ENCODE results near the gene POTEI. TPM values are rescaled to one million over a fixed set of nuclear protein-coding genes. Genes with fewer than 3 reads are reported as not detected.
"Not testable (repeated sequence)": the region's sequence is repeated elsewhere in the genome, so short reads cannot be mapped to it uniquely, and the experiment has no call there.

The POTEI gene
- total RNA-seq = not detected

DNA sequence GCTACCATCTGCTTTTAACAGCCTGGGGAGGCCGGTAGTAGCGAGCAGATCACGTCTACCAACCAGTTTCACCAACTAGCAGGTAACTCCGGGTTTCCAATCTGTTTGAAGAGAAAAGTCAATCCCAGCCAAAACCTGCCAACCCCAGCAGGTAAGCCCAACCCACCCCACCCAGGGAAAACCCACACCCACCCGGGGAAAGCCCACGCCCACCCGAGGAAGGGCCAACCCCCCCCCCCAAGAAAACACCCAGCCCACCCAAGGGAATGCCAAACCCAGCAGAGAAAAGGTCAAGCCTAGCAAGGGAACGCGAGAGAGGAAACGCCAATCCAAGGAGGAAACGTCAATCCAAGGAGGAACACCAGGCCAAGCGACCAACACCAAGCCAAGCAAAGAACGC is at the start of gene POTEI:
Gene POTEI, minus strand, starts transcription at position 101 of the 400 bp plus-strand sequence. Its CDS starts 93 bp downstream, at position 8.
- H3K9me3 Mint-ChIP-seq; DNase-seq; H3K36me3 Mint-ChIP-seq (ENCODE audit: low read depth); H3K27ac Mint-ChIP-seq; POLR2A ChIA-PET; H3K4me1 Mint-ChIP-seq; H3K4me3 Mint-ChIP-seq; H3K27me3 Mint-ChIP-seq; CTCF ChIA-PET: not testable (repeated sequence)

DNA sequence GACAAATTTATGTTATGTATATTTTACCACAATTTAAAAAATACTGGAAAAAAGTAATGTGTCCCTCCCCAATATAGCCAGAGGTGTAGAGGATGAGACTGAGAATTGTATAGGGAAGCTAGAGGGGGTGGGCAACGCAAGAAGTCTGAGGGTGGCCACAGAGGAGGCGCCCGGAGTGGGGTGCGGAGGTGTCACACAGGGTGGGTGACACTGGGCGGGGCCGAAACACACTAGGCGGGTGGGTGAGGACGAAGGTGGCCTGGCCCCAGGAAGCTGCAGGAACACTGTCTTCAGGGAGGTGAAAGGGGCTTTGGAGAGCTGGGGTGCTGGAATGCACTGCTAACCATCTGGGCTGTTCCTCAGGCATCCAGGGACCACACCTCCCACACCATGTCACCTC is 47.3 kb upstream of the POTEI start:
- H3K4me1 Mint-ChIP-seq; H3K36me3 Mint-ChIP-seq (ENCODE audit: low read depth); H3K4me3 Mint-ChIP-seq; H3K9me3 Mint-ChIP-seq; CTCF ChIA-PET; H3K27ac Mint-ChIP-seq; H3K27me3 Mint-ChIP-seq; POLR2A ChIA-PET; DNase-seq: not testable (repeated sequence)

DNA sequence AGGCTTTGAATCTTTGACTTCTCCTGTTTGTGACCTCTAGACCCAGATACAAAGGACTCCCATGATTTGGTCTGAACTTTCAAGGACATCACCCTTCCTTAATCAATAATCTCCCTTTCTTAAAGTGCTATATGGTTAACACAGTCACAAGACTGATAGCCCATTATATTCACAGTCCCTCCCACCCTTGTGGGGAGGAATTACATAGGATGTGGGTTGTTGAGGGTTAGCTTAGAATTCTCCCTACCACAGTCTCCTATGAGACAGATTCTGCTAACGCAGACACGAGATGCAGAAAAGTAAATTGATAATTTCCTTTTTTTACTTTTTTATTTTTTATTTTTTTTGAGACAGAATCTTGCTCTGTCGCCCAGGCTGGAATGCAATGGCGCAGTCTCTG is 45.0 kb upstream of the POTEI start:
- H3K4me1 Mint-ChIP-seq; CTCF ChIA-PET; POLR2A ChIA-PET; DNase-seq; H3K9me3 Mint-ChIP-seq; H3K27me3 Mint-ChIP-seq; H3K27ac Mint-ChIP-seq; H3K4me3 Mint-ChIP-seq; H3K36me3 Mint-ChIP-seq (ENCODE audit: low read depth): not testable (repeated sequence)

DNA sequence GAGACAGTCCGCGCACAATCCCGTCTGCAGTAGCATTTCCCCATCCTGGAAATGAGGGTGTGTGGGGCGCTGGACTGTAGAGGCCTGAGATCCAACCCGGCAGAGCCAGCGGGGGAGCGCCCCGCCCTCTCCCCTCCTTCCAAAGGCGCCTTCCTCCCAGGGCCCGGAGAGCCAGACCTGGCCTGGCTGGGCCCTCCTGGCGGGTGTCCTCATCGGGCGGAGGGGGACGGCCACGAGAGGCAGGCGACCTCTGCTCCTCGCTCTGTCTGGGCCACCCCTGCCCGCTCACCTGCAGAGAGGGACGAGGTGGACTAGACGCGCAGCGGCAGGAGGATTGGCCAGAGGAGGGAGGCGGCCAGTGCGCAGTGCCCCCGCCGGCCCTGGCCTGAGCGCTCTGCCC is 40.3 kb upstream of the POTEI start:
- POLR2A ChIA-PET, CTCF ChIA-PET: not testable (repeated sequence)

DNA sequence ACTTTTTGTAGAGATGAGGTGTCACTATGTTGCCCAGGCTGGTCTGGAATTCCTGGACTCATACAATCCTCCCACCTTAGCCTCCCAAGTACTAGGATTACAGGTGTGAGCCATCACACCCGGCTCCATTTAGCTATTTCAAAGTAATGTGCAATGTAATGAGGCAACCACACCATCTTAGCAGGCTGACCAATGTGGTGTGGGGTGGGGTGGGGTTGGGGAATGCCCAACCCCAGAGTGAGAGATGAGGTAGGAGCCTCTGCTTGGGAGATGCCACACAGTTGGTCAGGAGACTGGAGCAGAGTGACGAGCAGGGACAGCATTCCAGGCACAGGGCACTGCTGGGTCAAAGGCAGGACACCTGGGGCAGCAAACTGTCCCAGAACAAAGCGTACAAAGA is 39.3 kb upstream of the POTEI start:
- H3K27ac Mint-ChIP-seq; H3K4me1 Mint-ChIP-seq; H3K36me3 Mint-ChIP-seq (ENCODE audit: low read depth); POLR2A ChIA-PET; CTCF ChIA-PET; H3K27me3 Mint-ChIP-seq; H3K9me3 Mint-ChIP-seq; H3K4me3 Mint-ChIP-seq; DNase-seq: not testable (repeated sequence)

More for the DNA sequence above, 40.3 kb upstream of the POTEI start:
- H3K36me3 Mint-ChIP-seq (ENCODE audit: low read depth); H3K4me3 Mint-ChIP-seq; H3K4me1 Mint-ChIP-seq; DNase-seq; H3K9me3 Mint-ChIP-seq; H3K27me3 Mint-ChIP-seq; H3K27ac Mint-ChIP-seq: not testable (repeated sequence)

DNA sequence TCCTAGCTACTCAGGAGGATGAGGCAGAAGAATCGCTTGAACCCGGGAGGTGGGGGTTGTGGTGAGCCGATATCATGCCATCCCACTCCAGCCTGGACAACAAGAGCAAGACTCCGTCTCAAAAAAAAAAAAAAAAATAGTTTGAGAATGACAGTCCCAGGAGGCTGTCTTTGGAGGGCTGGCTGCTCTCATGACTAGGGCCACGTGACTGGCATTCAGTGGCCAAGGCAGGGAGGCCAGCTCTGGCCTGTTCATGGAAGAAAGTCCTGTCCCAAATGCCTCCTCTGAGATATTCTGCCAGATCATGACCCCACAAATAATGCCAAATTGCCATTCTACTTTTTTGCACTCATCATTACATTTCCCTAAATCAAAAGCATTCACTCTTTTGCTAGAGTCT is 35.9 kb upstream of the POTEI start:
- H3K27me3 Mint-ChIP-seq; DNase-seq; CTCF ChIA-PET; POLR2A ChIA-PET; H3K27ac Mint-ChIP-seq; H3K4me3 Mint-ChIP-seq; H3K4me1 Mint-ChIP-seq; H3K9me3 Mint-ChIP-seq; H3K36me3 Mint-ChIP-seq (ENCODE audit: low read depth): not testable (repeated sequence)

DNA sequence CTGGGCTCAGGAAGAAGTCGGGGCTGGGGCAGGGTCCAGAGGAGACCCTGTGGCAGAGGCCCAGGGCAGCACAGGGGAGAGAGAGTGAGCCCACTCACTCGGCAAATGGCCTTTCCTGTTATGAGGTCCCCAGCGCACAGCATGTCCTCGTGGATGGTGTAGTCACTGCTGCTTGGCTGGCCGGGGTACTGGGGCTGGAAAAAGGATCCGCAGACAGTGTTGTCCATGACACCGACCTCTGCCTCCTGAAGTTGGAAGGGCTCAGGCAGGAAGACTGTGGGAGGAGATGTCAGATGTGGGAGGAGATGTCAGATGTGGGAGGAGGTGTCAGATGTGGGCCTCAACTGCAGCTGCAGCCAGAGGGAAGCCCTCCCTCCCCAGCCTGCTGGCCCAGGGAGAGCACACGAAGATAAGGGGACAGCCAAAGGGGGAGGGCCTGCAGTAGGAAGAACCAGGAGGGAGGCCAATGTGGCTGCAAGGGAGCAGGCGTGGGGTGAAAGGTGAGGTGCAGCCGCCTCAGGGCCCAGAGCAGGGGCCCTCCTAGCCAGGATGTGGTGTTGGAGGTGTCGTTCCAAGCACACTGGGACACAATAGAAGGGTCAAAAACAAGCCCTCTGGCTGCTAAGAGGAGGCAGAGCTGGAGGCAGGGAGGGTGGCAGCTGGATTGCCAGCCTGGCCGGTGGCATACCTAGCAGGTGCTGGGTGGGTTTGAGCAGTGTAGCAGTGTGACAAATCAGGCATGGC is 34.8 kb upstream of the POTEI start:
- CTCF ChIA-PET; POLR2A ChIA-PET; H3K27me3 Mint-ChIP-seq; H3K36me3 Mint-ChIP-seq (ENCODE audit: low read depth); H3K4me1 Mint-ChIP-seq; DNase-seq; H3K27ac Mint-ChIP-seq; H3K4me3 Mint-ChIP-seq; H3K9me3 Mint-ChIP-seq: not testable (repeated sequence)

DNA sequence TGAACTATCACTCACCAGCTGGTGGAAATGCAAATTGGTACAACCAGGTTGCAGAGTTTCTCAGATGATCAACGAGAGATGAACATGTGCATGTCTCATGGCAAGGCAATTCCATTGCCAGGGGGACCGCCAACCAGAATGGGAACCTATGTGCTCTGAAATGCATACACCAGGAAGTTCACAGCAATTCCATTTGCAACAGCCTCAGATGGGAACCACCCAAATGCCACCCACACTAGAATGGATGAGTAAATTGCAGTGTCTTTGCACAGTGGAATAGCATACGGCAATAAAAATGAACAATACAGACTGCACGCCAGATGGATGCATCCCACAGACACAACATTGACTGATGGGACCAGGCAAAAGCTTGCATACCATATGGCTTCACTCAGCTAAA is 33.7 kb upstream of the POTEI start:
- POLR2A ChIA-PET; H3K4me1 Mint-ChIP-seq; H3K9me3 Mint-ChIP-seq; H3K36me3 Mint-ChIP-seq (ENCODE audit: low read depth); H3K27me3 Mint-ChIP-seq; H3K27ac Mint-ChIP-seq; CTCF ChIA-PET; H3K4me3 Mint-ChIP-seq; DNase-seq: not testable (repeated sequence)

DNA sequence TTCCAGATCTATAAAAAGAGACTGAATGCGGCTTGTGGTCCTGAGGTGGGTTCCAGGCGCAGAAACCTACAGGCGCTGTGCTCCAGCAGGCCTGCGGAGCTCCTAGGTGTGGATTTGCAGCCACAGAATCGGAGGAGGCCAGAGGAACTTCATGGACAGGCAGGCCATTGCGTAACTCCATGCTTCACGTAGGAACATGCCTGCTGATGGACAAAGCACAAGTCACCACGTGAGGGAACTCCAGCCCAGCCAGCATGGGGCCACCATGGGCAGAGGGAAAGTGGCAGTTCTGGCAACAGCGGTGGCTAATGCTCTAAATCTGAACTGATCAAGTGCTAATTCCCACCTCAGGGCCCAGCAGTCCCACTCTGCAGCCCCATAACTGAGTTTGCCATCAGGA is 29.1 kb upstream of the POTEI start:
- H3K9me3 Mint-ChIP-seq; H3K27me3 Mint-ChIP-seq; POLR2A ChIA-PET; DNase-seq; H3K36me3 Mint-ChIP-seq (ENCODE audit: low read depth); H3K4me1 Mint-ChIP-seq; H3K4me3 Mint-ChIP-seq; H3K27ac Mint-ChIP-seq; CTCF ChIA-PET: not testable (repeated sequence)

DNA sequence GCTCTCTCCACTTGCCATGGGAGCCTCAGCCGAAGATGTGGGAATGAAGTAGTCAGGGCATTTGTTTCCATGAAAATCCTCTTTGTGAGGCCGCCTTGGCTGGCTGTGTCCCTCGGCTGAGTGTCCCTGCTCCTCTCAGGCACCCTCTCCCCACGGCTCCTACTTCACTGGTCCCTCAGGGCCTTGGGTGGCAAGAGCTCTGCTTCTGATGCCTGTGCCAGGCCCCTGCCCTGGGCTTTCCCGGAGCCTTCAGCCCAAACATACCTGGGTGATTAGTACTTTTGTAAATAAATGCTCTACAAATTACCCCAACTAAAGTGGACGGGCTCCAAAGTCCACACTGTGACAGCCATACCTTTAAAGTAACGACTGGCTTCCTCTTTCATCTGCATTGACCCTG is 27.5 kb upstream of the POTEI start:
- H3K9me3 Mint-ChIP-seq; H3K27ac Mint-ChIP-seq; POLR2A ChIA-PET; H3K36me3 Mint-ChIP-seq (ENCODE audit: low read depth); H3K4me3 Mint-ChIP-seq; H3K27me3 Mint-ChIP-seq; DNase-seq; H3K4me1 Mint-ChIP-seq; CTCF ChIA-PET: not testable (repeated sequence)

DNA sequence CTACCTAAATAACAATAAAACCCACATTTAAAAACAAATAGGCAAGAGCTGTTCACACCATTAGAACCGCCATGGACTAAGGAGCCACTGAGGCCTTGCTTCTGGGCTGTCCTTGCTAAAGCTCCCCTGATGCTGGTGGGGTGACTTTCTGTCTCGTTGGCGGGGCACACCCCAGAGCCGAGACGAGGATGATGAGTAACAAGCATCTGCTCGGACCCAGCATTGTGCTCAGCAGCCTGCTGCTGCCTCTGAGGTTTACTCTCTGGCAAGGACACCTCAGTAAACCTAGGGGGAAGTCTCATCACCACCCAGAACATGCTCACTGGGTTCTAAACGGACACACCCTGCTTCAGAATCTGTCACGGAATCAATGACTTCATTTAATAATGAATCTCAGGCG is 22.5 kb upstream of the POTEI start:
- DNase-seq; H3K4me1 Mint-ChIP-seq; H3K27ac Mint-ChIP-seq; CTCF ChIA-PET; H3K36me3 Mint-ChIP-seq (ENCODE audit: low read depth); POLR2A ChIA-PET; H3K27me3 Mint-ChIP-seq; H3K9me3 Mint-ChIP-seq; H3K4me3 Mint-ChIP-seq: not testable (repeated sequence)

DNA sequence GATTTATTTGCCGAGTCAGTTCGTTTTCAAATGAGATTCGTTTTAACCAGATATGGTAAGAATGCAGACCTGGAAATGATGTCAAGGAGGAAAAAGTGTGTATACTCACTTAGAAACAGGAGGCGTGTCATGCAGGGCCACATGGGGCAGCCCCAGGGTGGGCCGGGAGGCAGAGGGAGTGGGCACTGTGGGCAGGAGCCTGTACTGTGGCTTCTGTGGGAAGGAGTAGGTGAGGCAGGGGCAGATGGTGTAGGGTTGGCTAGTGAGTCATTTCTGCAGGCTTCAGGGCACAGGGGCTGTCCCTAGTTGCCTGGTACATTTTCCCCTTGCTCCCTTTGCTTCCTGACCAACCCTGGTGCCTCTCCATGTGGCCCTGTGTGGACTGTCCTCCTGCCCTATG is 22.1 kb upstream of the POTEI start:
- POLR2A ChIA-PET; CTCF ChIA-PET; H3K27me3 Mint-ChIP-seq; H3K36me3 Mint-ChIP-seq (ENCODE audit: low read depth); H3K4me3 Mint-ChIP-seq; DNase-seq; H3K27ac Mint-ChIP-seq; H3K4me1 Mint-ChIP-seq; H3K9me3 Mint-ChIP-seq: not testable (repeated sequence)

DNA sequence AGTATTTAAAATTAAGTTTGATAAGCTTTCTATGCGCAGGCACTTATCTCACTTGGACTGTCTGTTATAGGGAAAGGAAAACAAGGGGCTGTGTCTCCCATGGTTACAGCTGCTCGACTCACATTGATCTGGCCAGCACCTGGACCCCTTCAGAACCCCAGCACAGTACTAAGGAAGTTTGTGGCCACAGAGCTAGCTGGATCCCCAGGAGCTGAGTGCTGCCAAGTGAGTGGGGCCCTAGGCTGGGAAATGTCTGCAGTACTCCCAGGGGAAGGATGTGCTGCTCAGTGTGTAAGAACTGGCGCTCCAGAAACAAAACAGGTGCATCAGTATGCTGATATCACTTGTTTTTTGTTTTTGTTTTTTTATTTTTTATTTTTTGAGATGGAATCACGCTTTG is 21.1 kb upstream of the POTEI start:
- H3K27ac Mint-ChIP-seq; H3K4me3 Mint-ChIP-seq; POLR2A ChIA-PET; H3K9me3 Mint-ChIP-seq; H3K27me3 Mint-ChIP-seq; DNase-seq; H3K36me3 Mint-ChIP-seq (ENCODE audit: low read depth); H3K4me1 Mint-ChIP-seq; CTCF ChIA-PET: not testable (repeated sequence)

DNA sequence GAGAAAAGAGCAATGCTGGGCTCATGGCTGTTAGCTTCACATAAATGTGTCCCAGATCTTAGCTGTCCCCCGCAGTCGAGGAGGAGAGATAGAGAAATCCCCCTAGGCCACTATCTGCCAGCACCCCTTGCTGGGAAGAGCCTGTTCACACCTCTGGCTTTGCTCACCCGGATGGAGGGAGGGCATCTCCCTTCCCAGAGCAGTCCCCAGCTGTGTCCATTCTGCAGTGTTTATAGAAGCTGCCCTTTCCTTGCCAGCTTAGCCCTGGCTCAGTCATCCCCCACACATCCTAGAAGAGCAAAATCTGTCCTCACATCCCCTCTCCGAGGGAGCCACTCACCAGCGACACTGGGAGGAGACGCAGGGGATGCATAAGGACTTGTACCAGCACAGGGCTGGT is 20.4 kb upstream of the POTEI start:
- DNase-seq; H3K27me3 Mint-ChIP-seq; H3K36me3 Mint-ChIP-seq (ENCODE audit: low read depth); H3K9me3 Mint-ChIP-seq; H3K27ac Mint-ChIP-seq; H3K4me3 Mint-ChIP-seq; CTCF ChIA-PET; POLR2A ChIA-PET; H3K4me1 Mint-ChIP-seq: not testable (repeated sequence)

All from activated CD4-positive, alpha-beta T cell treated with anti-CD3 and anti-CD28 coated beads, Interleukin-2, amount 10 ng/mL, durations not matched to agents 7 days and 5 days (primary cell).